Measurements from ENCODE around the gene ATP2A3.
A peak's percentile ranks its signal among the peaks of the same experiment; 100 is the strongest.
"Not testable (repeated sequence)": the region's sequence is repeated elsewhere in the genome, so short reads cannot be mapped to it uniquely, and the experiment has no call there.

Gene ATP2A3

GRCh38 chr17:3956983-3957382 is 7.3 kb downstream of the ATP2A3 start:
- DNase-seq (ENCODE audit: extremely low read depth in 1 of 2, low read depth in 1 of 2) = no peak

DNA sequence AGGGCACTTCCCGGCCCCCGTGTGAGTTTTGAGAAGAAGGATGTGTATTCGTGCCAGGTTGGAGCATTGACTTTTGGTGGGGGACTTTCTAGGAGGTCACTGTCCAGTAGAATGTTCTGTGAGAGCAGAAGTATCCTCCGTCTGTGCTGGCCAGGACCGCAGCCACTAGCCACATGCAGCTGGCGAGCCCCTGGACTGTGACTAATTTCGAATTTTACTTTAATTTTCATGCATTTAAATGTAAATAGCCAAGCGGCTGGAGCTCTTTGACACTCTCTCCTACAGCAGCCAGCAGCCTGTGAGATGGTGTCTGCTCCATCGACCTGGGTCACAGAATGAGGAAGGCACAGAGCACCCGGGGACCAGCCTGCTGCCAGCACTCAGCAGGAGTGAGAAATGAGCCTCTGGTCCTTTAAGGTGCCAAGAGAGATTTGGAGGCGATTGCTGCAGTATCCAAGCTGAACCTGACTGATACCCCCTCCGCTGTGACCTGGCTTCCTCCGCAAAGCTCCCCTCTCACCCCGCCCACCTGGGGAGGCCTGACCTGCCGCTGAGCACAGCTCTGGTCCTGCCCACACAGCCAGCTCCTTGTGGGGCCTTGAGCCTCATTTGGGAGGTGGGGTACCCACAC is 7.8 kb downstream of the ATP2A3 start:
- DNase-seq (ENCODE audit: extremely low read depth in 1 of 2, low read depth in 1 of 2) = no peak

GRCh38 chr17:3955673-3955988 is 8.6 kb downstream of the ATP2A3 start:
- DNase-seq (ENCODE audit: extremely low read depth in 1 of 2, low read depth in 1 of 2) = no peak

DNA sequence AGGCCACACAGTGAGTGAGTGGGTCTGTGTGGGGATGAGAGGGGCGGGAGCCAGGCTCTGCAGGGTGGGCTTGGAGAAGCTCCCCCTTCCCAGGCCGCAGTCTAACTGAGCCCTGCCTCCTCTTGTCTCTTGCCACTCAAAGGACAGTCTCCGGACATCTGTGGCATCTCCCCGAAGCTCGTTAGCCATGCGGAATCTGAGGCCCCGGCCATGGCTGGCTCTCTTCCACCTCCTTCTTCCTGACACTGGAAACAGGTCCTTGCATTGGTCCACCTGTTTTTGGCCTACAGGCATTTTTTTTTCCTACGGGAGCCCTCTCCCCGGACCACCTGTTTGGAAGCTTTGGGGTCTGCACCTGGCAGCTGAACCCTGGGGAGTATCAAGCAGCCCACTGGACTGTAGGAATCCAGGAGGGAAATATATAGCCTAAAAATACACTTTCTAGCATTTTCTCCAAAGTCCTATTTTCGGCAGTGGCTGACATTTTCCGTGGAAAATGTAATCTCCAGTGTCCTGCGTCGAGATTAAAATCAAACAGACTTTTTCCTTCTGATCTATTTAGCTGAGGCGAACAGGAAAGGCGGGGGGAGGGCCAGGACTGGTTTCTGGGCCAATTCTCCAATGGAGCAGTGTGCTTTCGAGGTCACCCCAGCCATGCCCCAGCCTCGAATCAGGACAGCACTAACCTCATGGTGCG is 9.1 kb downstream of the ATP2A3 start:
- no peak for DNase-seq (ENCODE audit: extremely low read depth in 1 of 2, low read depth in 1 of 2)

DNA sequence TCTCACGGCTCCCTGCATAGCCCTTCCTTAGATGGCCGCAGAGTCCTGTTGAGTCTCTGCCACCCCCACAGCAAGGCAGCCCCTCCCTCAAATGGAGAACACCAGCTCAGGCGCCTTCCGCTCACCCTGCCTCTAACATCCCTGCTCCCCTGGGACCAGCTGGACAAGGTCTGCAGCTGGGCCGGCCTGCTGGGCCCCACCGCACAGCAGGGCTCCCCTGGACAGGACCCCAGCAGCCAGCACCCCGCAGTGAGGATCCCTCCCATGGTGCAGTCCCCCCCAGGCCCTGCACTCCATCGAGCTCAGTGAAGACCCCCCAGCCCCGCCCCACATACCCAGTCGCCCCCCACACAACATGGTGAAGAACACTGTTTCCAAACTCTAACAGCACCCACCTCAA is 10.2 kb downstream of the ATP2A3 start:
- no peak for DNase-seq (ENCODE audit: extremely low read depth in 1 of 2, low read depth in 1 of 2)

DNA sequence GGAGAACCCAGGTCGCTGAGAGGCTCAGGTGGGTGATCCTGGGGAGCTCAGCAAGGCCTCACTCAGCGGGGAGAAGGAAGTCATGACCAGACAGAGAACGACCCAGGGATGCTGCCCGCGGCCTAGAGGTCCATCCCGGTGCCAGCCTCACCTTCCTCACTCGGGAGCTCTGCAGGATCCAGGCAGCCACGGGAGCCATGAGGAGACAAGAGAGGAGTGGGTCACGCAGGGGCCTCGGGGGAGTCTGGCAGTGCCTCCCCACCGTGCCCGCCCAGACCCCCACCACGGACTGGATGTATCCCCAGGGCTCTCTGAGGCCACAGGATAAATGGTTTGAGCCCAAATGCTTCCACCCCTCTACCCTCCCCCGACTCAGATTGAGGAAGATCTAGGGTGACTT is 10.7 kb downstream of the ATP2A3 start:
- DNase-seq (ENCODE audit: extremely low read depth in 1 of 2, low read depth in 1 of 2) = no peak

- no peak for DNase-seq (ENCODE audit: extremely low read depth in 1 of 2, low read depth in 1 of 2)
These were observed 12.1 kb downstream of the ATP2A3 start for GRCh38 chr17:3952186-3952585.

DNA sequence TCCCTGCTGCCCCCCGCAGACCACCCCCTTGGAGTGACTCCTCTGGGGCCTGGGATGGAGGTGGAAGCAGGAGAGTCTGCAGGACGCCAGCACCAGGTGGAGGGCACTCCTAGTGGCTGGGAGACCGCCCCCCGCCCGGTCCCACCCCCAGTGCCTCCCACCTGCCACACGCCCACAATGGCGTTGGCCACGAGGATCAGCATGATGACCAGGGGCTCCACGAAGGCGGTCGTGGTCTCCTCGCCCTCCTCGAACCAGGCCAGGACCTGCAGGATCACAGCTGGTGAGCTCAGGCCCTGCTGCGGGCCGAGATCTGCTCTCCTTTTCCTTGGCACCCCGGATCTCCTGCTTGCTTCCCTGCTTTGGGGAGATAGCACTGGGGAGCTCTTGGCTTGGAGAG is 12.8 kb downstream of the ATP2A3 start:
- no peak for DNase-seq (ENCODE audit: extremely low read depth in 1 of 2, low read depth in 1 of 2)

- no peak for DNase-seq (ENCODE audit: extremely low read depth in 1 of 2, low read depth in 1 of 2)
These were observed 13.2 kb downstream of the ATP2A3 start for GRCh38 chr17:3951003-3951402.

DNA sequence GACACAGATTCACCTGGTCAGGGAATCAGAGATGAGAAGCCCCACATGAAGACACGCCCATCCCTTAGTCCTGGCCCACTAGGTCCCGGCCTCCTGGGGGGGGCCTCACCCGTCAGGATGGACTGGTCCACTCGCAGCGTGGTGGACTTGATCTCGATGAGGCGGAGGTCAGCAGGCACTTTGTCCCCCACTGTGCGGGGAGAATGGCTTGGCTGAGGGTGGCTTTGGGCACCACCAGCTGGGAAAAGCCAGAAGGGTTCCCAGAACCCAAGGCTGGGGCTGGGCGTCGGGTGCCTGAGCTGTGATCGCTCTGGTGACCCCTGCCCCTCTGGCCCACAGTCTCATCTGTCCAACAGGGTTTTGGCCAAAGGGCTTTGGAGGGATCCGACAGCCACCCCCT is 13.7 kb downstream of the ATP2A3 start:
- DNase-seq (ENCODE audit: extremely low read depth in 1 of 2, low read depth in 1 of 2) = no peak

GRCh38 chr17:3949418-3949817 is 14.8 kb downstream of the ATP2A3 start:
- DNase-seq (ENCODE audit: extremely low read depth in 1 of 2, low read depth in 1 of 2) = no peak

DNA sequence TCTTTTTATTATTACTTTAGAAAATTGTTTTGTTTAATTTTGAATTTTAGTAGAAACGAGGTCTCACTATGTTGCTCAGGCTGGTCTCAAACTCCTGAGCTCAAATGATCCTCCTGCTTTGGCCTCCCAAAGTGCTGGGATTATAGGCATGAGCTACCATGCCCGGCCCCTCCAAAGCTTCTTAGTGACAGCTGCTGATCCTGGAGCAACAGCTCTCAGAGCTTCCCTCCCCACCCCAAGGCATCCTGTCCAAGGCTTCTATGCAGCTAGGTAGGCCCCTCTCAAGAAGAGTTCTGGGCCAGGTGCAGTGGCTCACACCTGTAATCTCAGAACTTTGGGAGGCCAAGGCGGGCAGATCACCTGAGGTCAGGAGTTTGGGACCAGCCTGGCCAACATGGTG is 15.7 kb downstream of the ATP2A3 start:
- DNase-seq (ENCODE audit: extremely low read depth in 1 of 2, low read depth in 1 of 2) = not testable (repeated sequence)

DNA sequence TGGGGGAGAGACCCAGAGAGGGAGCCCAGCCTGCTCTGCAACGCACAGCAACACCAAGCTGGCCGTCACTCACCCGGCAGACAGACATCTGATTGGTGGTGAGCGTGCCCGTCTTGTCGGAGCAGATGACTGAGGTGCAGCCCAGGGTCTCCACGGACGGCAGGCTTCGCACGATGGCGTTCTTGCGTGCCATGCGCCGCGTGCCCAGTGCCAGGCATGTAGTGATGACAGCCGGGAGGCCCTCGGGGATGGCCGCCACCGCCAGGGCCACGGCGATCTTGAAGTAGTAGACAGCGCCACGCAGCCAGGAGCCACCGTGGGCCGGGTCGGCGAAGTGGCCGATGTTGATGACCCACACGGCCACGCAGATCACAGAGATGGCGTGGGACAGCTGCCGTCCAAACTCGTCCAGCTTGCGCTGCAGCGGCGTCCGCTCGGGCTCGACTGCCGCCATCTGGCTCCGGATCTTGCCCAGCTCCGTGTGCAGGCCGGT is 16.9 kb downstream of the ATP2A3 start:
- DNase-seq (ENCODE audit: extremely low read depth in 1 of 2, low read depth in 1 of 2) = no peak

GRCh38 chr17:3946711-3947235 is 17.5 kb downstream of the ATP2A3 start:
- no peak for DNase-seq (ENCODE audit: extremely low read depth in 1 of 2, low read depth in 1 of 2)

- DNase-seq (ENCODE audit: extremely low read depth in 1 of 2, low read depth in 1 of 2) = peak in 1 of 2 donors; percentile 39
These were observed 19.5 kb downstream of the ATP2A3 start for GRCh38 chr17:3944485-3945388.

- no peak for DNase-seq (ENCODE audit: extremely low read depth in 1 of 2, low read depth in 1 of 2)
These were observed 20.9 kb downstream of the ATP2A3 start for GRCh38 chr17:3943240-3943891.

GRCh38 chr17:3940965-3941698 is 23.1 kb downstream of the ATP2A3 start:
- DNase-seq (ENCODE audit: extremely low read depth in 1 of 2, low read depth in 1 of 2) = no peak

GRCh38 chr17:3937359-3937758 is 26.9 kb downstream of the ATP2A3 start:
- DNase-seq (ENCODE audit: extremely low read depth in 1 of 2, low read depth in 1 of 2) = no peak

- DNase-seq (ENCODE audit: extremely low read depth in 1 of 2, low read depth in 1 of 2) = no peak
These were observed 28.3 kb downstream of the ATP2A3 start for GRCh38 chr17:3935825-3936355.

- DNase-seq (ENCODE audit: extremely low read depth in 1 of 2, low read depth in 1 of 2) = no peak
These were observed 29.1 kb downstream of the ATP2A3 start for GRCh38 chr17:3935140-3935542.

Data from activated CD8-positive, alpha-beta memory T cell treated with anti-CD3 and anti-CD28 coated beads for 1 hour (primary cell).